HG02943 (cell line): ENCODE measurements around the gene HLA-DOB.

Experiments
- ATAC-seq: cut with Tn5 transposase; IDR thresholded peaks from one replicate; pipeline ENCODE4 v1.9.1; 2021; ENCODE audit warnings: mild to moderate bottlenecking, low read depth, moderate library complexity; ENCODE audit not compliant: unreplicated experiment

Gene HLA-DOB

GRCh38 chr6:32843979-32844838 is 27.4 kb upstream of the HLA-DOB start, which contains the start of gene PSMB8:
PSMB8 (minus strand) TSS chr6:32844047; CDS start chr6:32843996, 51 bp downstream.
- peak; percentile 75 for ATAC-seq

GRCh38 chr6:32843331-32843978 is 26.7 kb upstream of the HLA-DOB start:
- ATAC-seq = no peak

- ATAC-seq = no peak
These were observed 25.9 kb upstream of the HLA-DOB start for GRCh38 chr6:32842690-32843089.

GRCh38 chr6:32842021-32842650 is 25.3 kb upstream of the HLA-DOB start:
- no peak for ATAC-seq

GRCh38 chr6:32840604-32841246 is 23.9 kb upstream of the HLA-DOB start:
- ATAC-seq = no peak

GRCh38 chr6:32839356-32839755 is 22.6 kb upstream of the HLA-DOB start:
- ATAC-seq = no peak

- peak; percentile 75 for ATAC-seq
These were observed 21.5 kb upstream of the HLA-DOB start, which contains the start of gene TAP2 for GRCh38 chr6:32838114-32838958. TAP2 (minus strand) TSS chr6:32838739; CDS start chr6:32838233, 506 bp downstream.

- ATAC-seq = peak; percentile 9
These were observed 20.9 kb upstream of the HLA-DOB start for GRCh38 chr6:32837651-32838113.

- ATAC-seq = no peak
These were observed 20.1 kb upstream of the HLA-DOB start for GRCh38 chr6:32836873-32837272.

GRCh38 chr6:32835167-32835893 is 18.5 kb upstream of the HLA-DOB start:
- ATAC-seq = no peak

GRCh38 chr6:32833664-32834063 is 16.9 kb upstream of the HLA-DOB start:
- no peak for ATAC-seq

GRCh38 chr6:32832535-32832934 is 15.7 kb upstream of the HLA-DOB start:
- ATAC-seq = no peak

GRCh38 chr6:32830936-32831335 is 14.1 kb upstream of the HLA-DOB start:
- no peak for ATAC-seq

GRCh38 chr6:32830017-32830416 is 13.2 kb upstream of the HLA-DOB start:
- ATAC-seq = no peak

- ATAC-seq = no peak
These were observed 12.7 kb upstream of the HLA-DOB start for GRCh38 chr6:32829495-32829894.

- ATAC-seq = no peak
These were observed 10.2 kb upstream of the HLA-DOB start for GRCh38 chr6:32827025-32827424.

- ATAC-seq = no peak
These were observed 9.2 kb upstream of the HLA-DOB start for GRCh38 chr6:32825966-32826365.

GRCh38 chr6:32819729-32820128 is 2.9 kb upstream of the HLA-DOB start:
- ATAC-seq = no peak

- ATAC-seq = no peak
These were observed 2.1 kb upstream of the HLA-DOB start for GRCh38 chr6:32818867-32819266.
